Uterus (tissue), 2 donors: ENCODE results near the gene KLF15.

Source experiments
- POLR2A ChIP-seq, 2 donors: fragments of 450-650 bp; IDR thresholded peaks; one replicate each; pipeline ENCODE4 v1.6.1; 2016; ENCODE audit warnings: antibody characterized with exemption in 2 of 2, mild to moderate bottlenecking in 1 of 2, moderate library complexity in 1 of 2
- TF ChIP-seq, protein P1 (sequence below), 4 experiments: fragments of 200-600 bp in 2 of 4; fragments of 450-650 bp in 2 of 4; sonication (generic) in 2 of 4; IDR thresholded peaks; one replicate each; pipeline ENCODE4 v1.5.1; 2016 to 2019; ENCODE audit warnings: antibody characterized with exemption in 4 of 4, mild to moderate bottlenecking in 2 of 4, moderate library complexity in 1 of 4

DNA sequence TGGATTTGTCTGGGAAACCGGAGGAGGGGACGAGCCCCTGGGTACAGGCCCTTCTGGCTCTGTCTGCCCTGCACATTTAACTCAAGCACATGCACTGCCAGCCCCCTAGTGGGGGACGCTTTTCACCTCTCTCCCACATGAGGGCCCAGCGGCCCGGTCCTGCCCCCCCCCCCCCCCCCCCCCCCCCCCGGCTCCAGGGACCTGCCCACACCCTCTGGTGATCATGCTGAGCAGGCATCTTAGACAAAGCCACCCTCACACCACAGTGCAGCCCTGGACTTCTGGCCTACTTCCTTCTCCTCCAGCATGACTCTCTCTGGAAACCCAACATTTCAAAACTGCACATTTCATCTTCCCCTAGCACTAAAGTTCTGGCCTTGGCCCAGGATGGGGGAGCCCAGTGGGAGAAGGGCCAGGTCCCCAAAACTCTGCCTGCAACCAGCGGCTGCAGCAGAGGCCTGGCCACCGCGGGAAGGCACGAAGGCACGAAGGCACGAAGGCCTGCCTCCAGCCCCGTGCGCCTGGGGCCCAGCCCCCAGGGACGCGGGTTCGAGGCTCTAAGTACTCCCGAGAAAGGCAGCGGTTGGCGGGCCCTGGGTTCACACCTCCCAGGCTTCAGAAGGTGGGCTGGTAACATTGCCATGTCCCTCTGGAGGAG, 14.1 kb downstream of the KLF15 start:
- TF ChIP-seq, protein P1, sequence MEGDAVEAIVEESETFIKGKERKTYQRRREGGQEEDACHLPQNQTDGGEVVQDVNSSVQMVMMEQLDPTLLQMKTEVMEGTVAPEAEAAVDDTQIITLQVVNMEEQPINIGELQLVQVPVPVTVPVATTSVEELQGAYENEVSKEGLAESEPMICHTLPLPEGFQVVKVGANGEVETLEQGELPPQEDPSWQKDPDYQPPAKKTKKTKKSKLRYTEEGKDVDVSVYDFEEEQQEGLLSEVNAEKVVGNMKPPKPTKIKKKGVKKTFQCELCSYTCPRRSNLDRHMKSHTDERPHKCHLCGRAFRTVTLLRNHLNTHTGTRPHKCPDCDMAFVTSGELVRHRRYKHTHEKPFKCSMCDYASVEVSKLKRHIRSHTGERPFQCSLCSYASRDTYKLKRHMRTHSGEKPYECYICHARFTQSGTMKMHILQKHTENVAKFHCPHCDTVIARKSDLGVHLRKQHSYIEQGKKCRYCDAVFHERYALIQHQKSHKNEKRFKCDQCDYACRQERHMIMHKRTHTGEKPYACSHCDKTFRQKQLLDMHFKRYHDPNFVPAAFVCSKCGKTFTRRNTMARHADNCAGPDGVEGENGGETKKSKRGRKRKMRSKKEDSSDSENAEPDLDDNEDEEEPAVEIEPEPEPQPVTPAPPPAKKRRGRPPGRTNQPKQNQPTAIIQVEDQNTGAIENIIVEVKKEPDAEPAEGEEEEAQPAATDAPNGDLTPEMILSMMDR (IDR thresholded peaks at IDR 0.05), result peak in 1 of 4 experiments; percentile 13
- TF ChIP-seq POLR2A (IDR thresholded peaks at IDR 0.05), result no peak
